HCT116 (cell line): Measurements from ENCODE around the gene MAN1A1.

Experiments used
- CEBPB ChIP-seq: IDR thresholded peaks from 2 replicates; pipeline ENCODE4 v1.6.1; 2012; ENCODE audit warnings: low read depth
- EGR1 ChIP-seq: IDR thresholded peaks from 2 replicates; pipeline ENCODE4 v1.6.1; 2012; ENCODE audit warnings: low read depth
- EZH2 ChIP-seq: fragments of 200-600 bp; sonication (generic); IDR thresholded peaks from 2 replicates; pipeline ENCODE4 v1.6.1; 2017; ENCODE audit warnings: antibody characterized with exemption, mixed run types
- POLR2A ChIP-seq: IDR thresholded peaks from 2 replicates; pipeline ENCODE4 v1.7.0; 2011; ENCODE audit warnings: borderline replicate concordance; ENCODE audit not compliant: insufficient read depth, insufficient read length; ENCODE audit errors: extremely low read depth
- POLR2AphosphoS5 ChIP-seq: IDR thresholded peaks from 2 replicates; pipeline ENCODE4 v1.6.1; 2011; ENCODE audit warnings: mild to moderate bottlenecking, low read depth, low read length, moderate library complexity
- SIN3A ChIP-seq: IDR thresholded peaks from 2 replicates; pipeline ENCODE4 v1.6.1; 2012; ENCODE audit warnings: low read depth
- SRF ChIP-seq: IDR thresholded peaks from 2 replicates; pipeline ENCODE4 v1.6.1; 2012; ENCODE audit warnings: low read depth
- YY1 ChIP-seq: IDR thresholded peaks from 2 replicates; pipeline ENCODE4 v1.6.1; 2011; ENCODE audit warnings: low read length, low read depth, moderate library complexity, mild to moderate bottlenecking; ENCODE audit not compliant: insufficient replicate concordance; ENCODE audit errors: extremely low read depth
- TF ChIP-seq, protein P1 (sequence below), 3 experiments: fragments of 200-600 bp in 1 of 3; sonication (generic) in 1 of 3; IDR thresholded peaks in 2 of 3; conservative IDR thresholded peaks in 1 of 3; 2 replicates each; pipeline ENCODE4 v1.5.1; 2012 to 2017; ENCODE audit warnings: low read depth in 2 of 3, low read length in 2 of 3, antibody characterized with exemption in 1 of 3, borderline replicate concordance in 1 of 3, control low read depth in 1 of 3, mild to moderate bottlenecking in 1 of 3, mixed read lengths in 1 of 3, mixed run types in 1 of 3, moderate library complexity in 1 of 3; ENCODE audit not compliant: insufficient read depth in 1 of 3
- TF ChIP-seq, protein P2 (sequence below): IDR thresholded peaks from 2 replicates; pipeline ENCODE4 v1.6.1; 2012
- TF ChIP-seq, protein P3 (sequence below): IDR thresholded peaks from 2 replicates; pipeline ENCODE4 v1.6.1; 2011; ENCODE audit warnings: mild to moderate bottlenecking, low read length, moderate library complexity; ENCODE audit not compliant: insufficient replicate concordance; ENCODE audit errors: extremely low read depth

DNA sequence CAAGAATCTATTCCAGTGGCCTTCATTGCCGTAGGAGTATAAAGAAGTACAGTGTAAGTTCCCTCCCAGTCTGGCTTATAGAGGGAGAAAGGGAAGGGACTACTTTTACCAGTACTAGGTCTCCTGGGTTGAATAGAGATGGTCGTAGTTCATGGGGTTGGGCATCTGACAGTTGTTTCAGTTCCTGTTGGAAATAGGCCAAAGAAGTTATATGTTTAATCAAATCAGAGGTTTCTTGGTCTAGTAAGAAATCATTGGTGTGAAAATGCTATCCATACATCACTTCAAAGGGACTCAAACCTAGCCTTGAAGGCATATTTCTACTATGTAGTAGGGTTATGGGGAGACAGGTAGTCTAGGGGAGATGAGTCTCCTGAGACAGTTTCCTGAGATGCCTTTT, 45.6 kb upstream of the MAN1A1 start:
- TF ChIP-seq YY1 (no peak), EZH2 (no peak), EGR1 (no peak), SIN3A (no peak), POLR2A (no peak), CEBPB (no peak), POLR2AphosphoS5 (no peak), SRF (no peak)
- TF ChIP-seq, protein P1, sequence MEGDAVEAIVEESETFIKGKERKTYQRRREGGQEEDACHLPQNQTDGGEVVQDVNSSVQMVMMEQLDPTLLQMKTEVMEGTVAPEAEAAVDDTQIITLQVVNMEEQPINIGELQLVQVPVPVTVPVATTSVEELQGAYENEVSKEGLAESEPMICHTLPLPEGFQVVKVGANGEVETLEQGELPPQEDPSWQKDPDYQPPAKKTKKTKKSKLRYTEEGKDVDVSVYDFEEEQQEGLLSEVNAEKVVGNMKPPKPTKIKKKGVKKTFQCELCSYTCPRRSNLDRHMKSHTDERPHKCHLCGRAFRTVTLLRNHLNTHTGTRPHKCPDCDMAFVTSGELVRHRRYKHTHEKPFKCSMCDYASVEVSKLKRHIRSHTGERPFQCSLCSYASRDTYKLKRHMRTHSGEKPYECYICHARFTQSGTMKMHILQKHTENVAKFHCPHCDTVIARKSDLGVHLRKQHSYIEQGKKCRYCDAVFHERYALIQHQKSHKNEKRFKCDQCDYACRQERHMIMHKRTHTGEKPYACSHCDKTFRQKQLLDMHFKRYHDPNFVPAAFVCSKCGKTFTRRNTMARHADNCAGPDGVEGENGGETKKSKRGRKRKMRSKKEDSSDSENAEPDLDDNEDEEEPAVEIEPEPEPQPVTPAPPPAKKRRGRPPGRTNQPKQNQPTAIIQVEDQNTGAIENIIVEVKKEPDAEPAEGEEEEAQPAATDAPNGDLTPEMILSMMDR (IDR thresholded peaks at IDR 0.05 in 2 of 3, conservative IDR thresholded peaks at IDR 0.05 in 1 of 3; ENCODE audit: borderline replicate concordance in 1 of 3, insufficient read depth in 1 of 3, low read depth in 2 of 3, low read length in 2 of 3) = no peak
- TF ChIP-seq, protein P2, sequence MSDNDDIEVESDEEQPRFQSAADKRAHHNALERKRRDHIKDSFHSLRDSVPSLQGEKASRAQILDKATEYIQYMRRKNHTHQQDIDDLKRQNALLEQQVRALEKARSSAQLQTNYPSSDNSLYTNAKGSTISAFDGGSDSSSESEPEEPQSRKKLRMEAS = no peak
- TF ChIP-seq, protein P3, sequence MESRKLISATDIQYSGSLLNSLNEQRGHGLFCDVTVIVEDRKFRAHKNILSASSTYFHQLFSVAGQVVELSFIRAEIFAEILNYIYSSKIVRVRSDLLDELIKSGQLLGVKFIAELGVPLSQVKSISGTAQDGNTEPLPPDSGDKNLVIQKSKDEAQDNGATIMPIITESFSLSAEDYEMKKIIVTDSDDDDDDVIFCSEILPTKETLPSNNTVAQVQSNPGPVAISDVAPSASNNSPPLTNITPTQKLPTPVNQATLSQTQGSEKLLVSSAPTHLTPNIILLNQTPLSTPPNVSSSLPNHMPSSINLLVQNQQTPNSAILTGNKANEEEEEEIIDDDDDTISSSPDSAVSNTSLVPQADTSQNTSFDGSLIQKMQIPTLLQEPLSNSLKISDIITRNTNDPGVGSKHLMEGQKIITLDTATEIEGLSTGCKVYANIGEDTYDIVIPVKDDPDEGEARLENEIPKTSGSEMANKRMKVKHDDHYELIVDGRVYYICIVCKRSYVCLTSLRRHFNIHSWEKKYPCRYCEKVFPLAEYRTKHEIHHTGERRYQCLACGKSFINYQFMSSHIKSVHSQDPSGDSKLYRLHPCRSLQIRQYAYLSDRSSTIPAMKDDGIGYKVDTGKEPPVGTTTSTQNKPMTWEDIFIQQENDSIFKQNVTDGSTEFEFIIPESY = no peak
